Epithelial cell of proximal tubule (primary cell): ENCODE results near the gene SDK1. TPM values are rescaled to one million over a fixed set of nuclear protein-coding genes. Genes with fewer than 3 reads are reported as not detected.

ENCODE experiments used
- DNase-seq: peaks from one replicate; pipeline ENCODE4 v3.0.0-alpha.2; 2011; ENCODE audit warnings: low read depth
- H3K4me3 ChIP-seq: 2 replicates; pipeline ENCODE4 v1.5.1; 2011; ENCODE audit warnings: low read depth, mild to moderate bottlenecking, low read length
- CTCF ChIP-seq: conservative IDR thresholded peaks from 2 replicates; pipeline ENCODE4 v1.5.1; 2012; ENCODE audit warnings: low read depth, mild to moderate bottlenecking, low read length
- total RNA-seq: library from RNA; depleted of rRNA; stranded (reverse); fragments of >200 nt; gene quantifications from 2 replicates; pipeline ENCODE4 v1.2.3, GENCODE V29; 2015

SDK1 gene
- total RNA-seq, 1 donor from 2014 or later, result 0.75 TPM

GRCh38 chr7:4166340-4166739 is 865.3 kb downstream of the SDK1 start:
- H3K4me3 ChIP-seq, result no peak overlapping the region
- DNase-seq, result no peak
- no peak for TF ChIP-seq CTCF

- no peak for DNase-seq
- H3K4me3 ChIP-seq, result no peak overlapping the region
- TF ChIP-seq CTCF, result no peak
Measured at GRCh38 chr7:4166807-4167206, 865.8 kb downstream of the SDK1 start.

GRCh38 chr7:4167385-4167910 is 866.4 kb downstream of the SDK1 start:
- no peak overlapping the region for H3K4me3 ChIP-seq
- no peak for DNase-seq
- TF ChIP-seq CTCF, result no peak

GRCh38 chr7:4168041-4168440 is 867.0 kb downstream of the SDK1 start:
- TF ChIP-seq CTCF, result no peak
- DNase-seq, result no peak
- H3K4me3 ChIP-seq, result no peak overlapping the region

- TF ChIP-seq CTCF, result no peak
- no peak for DNase-seq
- no peak overlapping the region for H3K4me3 ChIP-seq
Measured at GRCh38 chr7:4168541-4168940, 867.5 kb downstream of the SDK1 start.

GRCh38 chr7:4169455-4169854 is 868.4 kb downstream of the SDK1 start:
- no peak for TF ChIP-seq CTCF
- DNase-seq, result no peak
- no peak overlapping the region for H3K4me3 ChIP-seq

- no peak for TF ChIP-seq CTCF
- no peak overlapping the region for H3K4me3 ChIP-seq
- no peak for DNase-seq
Measured at GRCh38 chr7:4170997-4171786, 870.1 kb downstream of the SDK1 start.
